K562 (cell line): ENCODE data around the gene ANKRD65. TPM values are rescaled to one million over a fixed set of nuclear protein-coding genes. Genes with fewer than 3 reads are reported as not detected.

Source experiments
- ARID2 ChIP-seq: fragments of 450-650 bp; IDR thresholded peaks from 2 replicates; pipeline ENCODE4 v1.6.1; 2017; ENCODE audit warnings: antibody characterized with exemption, mild to moderate bottlenecking
- ATF2 ChIP-seq: sonication (generic); formaldehyde crosslinking; IDR thresholded peaks from 2 replicates; pipeline ENCODE4 v1.8.1; 2022; ENCODE audit warnings: missing genetic modification reagents
- BRCA1 ChIP-seq, 2 experiments: fragments of 450-650 bp in 1 of 2; sonication (generic) in 1 of 2; formaldehyde crosslinking in 1 of 2; IDR thresholded peaks; 2 replicates each; pipeline versions ENCODE4 v1.5.0 to v1.6.1; 2017 to 2020; ENCODE audit warnings: mild to moderate bottlenecking in 1 of 2, missing genetic modification reagents in 1 of 2
- CAMTA2 ChIP-seq: fragments of 250-450 bp; sonication (Bioruptor Pico); conservative IDR thresholded peaks from 2 replicates; pipeline ENCODE4 v1.5.1; 2022
- HCFC1 ChIP-seq: IDR thresholded peaks from 2 replicates; pipeline ENCODE4 v1.6.1; 2012; ENCODE audit warnings: low read depth, low read length, improper control_type of control experiment
- LARP7 ChIP-seq: fragments of 450-650 bp; IDR thresholded peaks from 2 replicates; pipeline ENCODE4 v1.6.1; 2016
- THRA ChIP-seq: fragments of 450-650 bp; IDR thresholded peaks from 2 replicates; pipeline ENCODE4 v1.6.1; 2017; ENCODE audit warnings: mild to moderate bottlenecking, moderate library complexity
- YY1 ChIP-seq, 3 experiments: IDR thresholded peaks; 2 replicates each; pipeline ENCODE4 v1.6.1; 2011; ENCODE audit warnings: low read length in 2 of 3, mild to moderate bottlenecking in 2 of 3, moderate library complexity in 2 of 3, borderline replicate concordance in 1 of 3, control low read depth in 1 of 3, low read depth in 1 of 3; ENCODE audit not compliant: insufficient read depth in 3 of 3, insufficient replicate concordance in 2 of 3, control insufficient read depth in 1 of 3, insufficient read length in 1 of 3; ENCODE audit errors: extremely low read depth in 1 of 3
- ZNF134 ChIP-seq: fragments of 250-450 bp; sonication (Bioruptor Pico); conservative IDR thresholded peaks from 2 replicates; pipeline ENCODE4 v1.4.0; 2020
- ZNF165 ChIP-seq: fragments of 250-450 bp; sonication (Bioruptor Pico); IDR thresholded peaks from 2 replicates; pipeline ENCODE4 v1.4.0; 2020; ENCODE audit warnings: borderline replicate concordance
- ZNF274 ChIP-seq: IDR thresholded peaks from 2 replicates; pipeline ENCODE4 v1.6.1; 2011; ENCODE audit warnings: low read depth, mild to moderate bottlenecking, low read length, moderate library complexity, borderline replicate concordance
- ZNF561 ChIP-seq: fragments of 450-650 bp; formaldehyde crosslinking; conservative IDR thresholded peaks from 2 replicates; pipeline ENCODE4 v1.4.0; 2020; ENCODE audit warnings: mild to moderate bottlenecking, moderate library complexity
- polyA plus RNA-seq, 8 experiments: library from polyadenylated mRNA; depleted of rRNA in 4 of 8; stranded (reverse) in 5 of 8; unstranded in 3 of 8; fragments of >200 nt; fragmentation: Nextera tagmentation in 2 of 8; fragmentation: Illumina TruSeq in 1 of 8; extraction: Ambion mirVana in 2 of 8; extraction: Trizol in 1 of 8; gene quantifications; 2 replicates each; pipeline versions ENCODE4 v1.2.1 to v1.2.3, GENCODE V29; 2011 to 2014; ENCODE audit warnings: inconsistent platforms in 1 of 8, missing spikeins in 1 of 8
- total RNA-seq, 7 experiments: library from RNA; depleted of rRNA in 6 of 7; stranded (reverse); fragments of >200 nt in 6 of 7; fragmentation: Illumina TruSeq in 2 of 7; extraction: Trizol in 2 of 7; gene quantifications; 2 replicates each; pipeline versions ENCODE4 v1.2.1 to v1.2.3, GENCODE V29; 2011 to 2021; ENCODE audit warnings: low replicate concordance in 1 of 7
- TF ChIP-seq, protein P1 (sequence below): IDR thresholded peaks from 2 replicates; pipeline ENCODE4 v1.6.1; 2012; ENCODE audit warnings: low read depth, low read length, improper control_type of control experiment, borderline replicate concordance
- TF ChIP-seq, protein P2 (sequence below): fragments of 200-800 bp; sonication (Bioruptor generic); IDR thresholded peaks from 2 replicates; pipeline ENCODE4 v1.6.1; 2016; ENCODE audit warnings: missing genetic modification characterization, missing compliant biosample characterization
- TF ChIP-seq, protein P3 (sequence below): fragments of 450-650 bp; formaldehyde crosslinking; conservative IDR thresholded peaks from 2 replicates; pipeline ENCODE4 v1.4.0; 2022; ENCODE audit warnings: mild to moderate bottlenecking, missing genetic modification characterization

ANKRD65 gene
- total and polyA plus RNA-seq, 9 of the 15 experiments (the other 6 are each of a cell fraction or from before 2014, with no cell fraction given) = not detected

- TF ChIP-seq YY1 (IDR thresholded peaks at IDR 0.05; ENCODE audit: borderline replicate concordance in 1 of 3, control insufficient read depth in 1 of 3, extremely low read depth in 1 of 3, insufficient read depth in 3 of 3, insufficient read length in 1 of 3, insufficient replicate concordance in 2 of 3, low read depth in 1 of 3, low read length in 2 of 3) (no peak), ZNF134 (no peak), ATF2 (CRISPR knock-in tag) (no peak), ARID2 (no peak), ZNF165 (CRISPR knock-in tag) (no peak), ZNF274 (no peak), HCFC1 (no peak), THRA (no peak), ZNF561 (CRISPR knock-in tag) (no peak), CAMTA2 (no peak), BRCA1 (IDR thresholded peaks at IDR 0.05) (no peak), BRCA1 (CRISPR knock-in tag; IDR thresholded peaks at IDR 0.05) (no peak), LARP7 (no peak)
- TF ChIP-seq, protein P1, sequence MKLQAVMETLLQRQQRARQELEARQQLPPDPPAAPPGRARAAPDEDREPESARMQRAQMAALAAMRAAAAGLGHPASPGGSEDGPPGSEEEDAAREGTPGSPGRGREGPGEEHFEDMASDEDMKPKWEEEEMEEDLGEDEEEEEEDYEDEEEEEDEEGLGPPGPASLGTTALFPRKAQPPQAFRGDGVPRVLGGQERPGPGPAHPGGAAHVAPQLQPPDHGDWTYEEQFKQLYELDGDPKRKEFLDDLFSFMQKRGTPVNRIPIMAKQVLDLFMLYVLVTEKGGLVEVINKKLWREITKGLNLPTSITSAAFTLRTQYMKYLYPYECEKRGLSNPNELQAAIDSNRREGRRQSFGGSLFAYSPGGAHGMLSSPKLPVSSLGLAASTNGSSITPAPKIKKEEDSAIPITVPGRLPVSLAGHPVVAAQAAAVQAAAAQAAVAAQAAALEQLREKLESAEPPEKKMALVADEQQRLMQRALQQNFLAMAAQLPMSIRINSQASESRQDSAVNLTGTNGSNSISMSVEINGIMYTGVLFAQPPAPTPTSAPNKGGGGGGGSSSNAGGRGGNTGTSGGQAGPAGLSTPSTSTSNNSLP = no peak
- TF ChIP-seq, protein P2, sequence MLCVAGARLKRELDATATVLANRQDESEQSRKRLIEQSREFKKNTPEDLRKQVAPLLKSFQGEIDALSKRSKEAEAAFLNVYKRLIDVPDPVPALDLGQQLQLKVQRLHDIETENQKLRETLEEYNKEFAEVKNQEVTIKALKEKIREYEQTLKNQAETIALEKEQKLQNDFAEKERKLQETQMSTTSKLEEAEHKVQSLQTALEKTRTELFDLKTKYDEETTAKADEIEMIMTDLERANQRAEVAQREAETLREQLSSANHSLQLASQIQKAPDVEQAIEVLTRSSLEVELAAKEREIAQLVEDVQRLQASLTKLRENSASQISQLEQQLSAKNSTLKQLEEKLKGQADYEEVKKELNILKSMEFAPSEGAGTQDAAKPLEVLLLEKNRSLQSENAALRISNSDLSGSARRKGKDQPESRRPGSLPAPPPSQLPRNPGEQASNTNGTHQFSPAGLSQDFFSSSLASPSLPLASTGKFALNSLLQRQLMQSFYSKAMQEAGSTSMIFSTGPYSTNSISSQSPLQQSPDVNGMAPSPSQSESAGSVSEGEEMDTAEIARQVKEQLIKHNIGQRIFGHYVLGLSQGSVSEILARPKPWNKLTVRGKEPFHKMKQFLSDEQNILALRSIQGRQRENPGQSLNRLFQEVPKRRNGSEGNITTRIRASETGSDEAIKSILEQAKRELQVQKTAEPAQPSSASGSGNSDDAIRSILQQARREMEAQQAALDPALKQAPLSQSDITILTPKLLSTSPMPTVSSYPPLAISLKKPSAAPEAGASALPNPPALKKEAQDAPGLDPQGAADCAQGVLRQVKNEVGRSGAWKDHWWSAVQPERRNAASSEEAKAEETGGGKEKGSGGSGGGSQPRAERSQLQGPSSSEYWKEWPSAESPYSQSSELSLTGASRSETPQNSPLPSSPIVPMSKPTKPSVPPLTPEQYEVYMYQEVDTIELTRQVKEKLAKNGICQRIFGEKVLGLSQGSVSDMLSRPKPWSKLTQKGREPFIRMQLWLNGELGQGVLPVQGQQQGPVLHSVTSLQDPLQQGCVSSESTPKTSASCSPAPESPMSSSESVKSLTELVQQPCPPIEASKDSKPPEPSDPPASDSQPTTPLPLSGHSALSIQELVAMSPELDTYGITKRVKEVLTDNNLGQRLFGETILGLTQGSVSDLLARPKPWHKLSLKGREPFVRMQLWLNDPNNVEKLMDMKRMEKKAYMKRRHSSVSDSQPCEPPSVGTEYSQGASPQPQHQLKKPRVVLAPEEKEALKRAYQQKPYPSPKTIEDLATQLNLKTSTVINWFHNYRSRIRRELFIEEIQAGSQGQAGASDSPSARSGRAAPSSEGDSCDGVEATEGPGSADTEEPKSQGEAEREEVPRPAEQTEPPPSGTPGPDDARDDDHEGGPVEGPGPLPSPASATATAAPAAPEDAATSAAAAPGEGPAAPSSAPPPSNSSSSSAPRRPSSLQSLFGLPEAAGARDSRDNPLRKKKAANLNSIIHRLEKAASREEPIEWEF = no peak
- TF ChIP-seq, protein P3, sequence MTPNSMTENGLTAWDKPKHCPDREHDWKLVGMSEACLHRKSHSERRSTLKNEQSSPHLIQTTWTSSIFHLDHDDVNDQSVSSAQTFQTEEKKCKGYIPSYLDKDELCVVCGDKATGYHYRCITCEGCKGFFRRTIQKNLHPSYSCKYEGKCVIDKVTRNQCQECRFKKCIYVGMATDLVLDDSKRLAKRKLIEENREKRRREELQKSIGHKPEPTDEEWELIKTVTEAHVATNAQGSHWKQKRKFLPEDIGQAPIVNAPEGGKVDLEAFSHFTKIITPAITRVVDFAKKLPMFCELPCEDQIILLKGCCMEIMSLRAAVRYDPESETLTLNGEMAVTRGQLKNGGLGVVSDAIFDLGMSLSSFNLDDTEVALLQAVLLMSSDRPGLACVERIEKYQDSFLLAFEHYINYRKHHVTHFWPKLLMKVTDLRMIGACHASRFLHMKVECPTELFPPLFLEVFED (CRISPR knock-in tag) = no peak
Measured at GRCh38 chr1:1435106-1435903, 14.2 kb upstream of the ANKRD65 start, which contains the start of gene VWA1 (continued).
